Naive thymus-derived CD8-positive, alpha-beta T cell (primary cell): Measurements from ENCODE around the gene BIK. TPM values are rescaled to one million over a fixed set of nuclear protein-coding genes. Genes with fewer than 3 reads are reported as not detected.

ENCODE experiments used
- polyA plus RNA-seq, 3 donors: library from polyadenylated mRNA; unstranded; fragments of 300-500 nt; fragmentation: Illumina TruSeq; gene quantifications; one replicate each; pipeline ENCODE4 v1.2.3, GENCODE V29; 2021
- total RNA-seq, 8 experiments: library from RNA in 2 of 8; stranded (reverse) in 2 of 8; gene quantifications; one replicate each; pipeline ENCODE4 v1.2.3 and lab custom pipeline; 2021 to 2026

Gene BIK
- total and polyA plus RNA-seq, 5 experiments from 2014 or later: 2.6 to 6.1 (median 2.8) TPM

Other genes starting within 250 kb of the BIK start
- 10 to 100 TPM; 37.6 to 44.9 TPM for gene PACSIN2, start 95.6 kb upstream of the BIK start, total RNA-seq
- gene PACSIN2, start 95.6 kb upstream of the BIK start, polyA plus RNA-seq: 10 to 100 TPM; 21.9 to 27.8 (median 23.8) TPM
- gene TTLL1, start 21.4 kb upstream of the BIK start, total RNA-seq: 1 to 10 TPM; 6.6 to 7.3 TPM
- gene TTLL1, start 21.4 kb upstream of the BIK start, polyA plus RNA-seq: 10 to 100 TPM; 12.7 to 14.5 (median 12.8) TPM
- gene MCAT, start 32.6 kb downstream of the BIK start, total RNA-seq: 10 to 100 TPM in 1 of 2 experiments, 1 to 10 TPM in 1; 9.2 to 10.1 TPM
- gene MCAT, start 32.6 kb downstream of the BIK start, polyA plus RNA-seq: 10 to 100 TPM; 10.8 to 11.3 (median 10.8) TPM
- gene TSPO, start 40.8 kb downstream of the BIK start, total RNA-seq: 10 to 100 TPM; 64.0 to 69.0 TPM
- 100 to 1,000 TPM; 284 to 305 (median 304) TPM for gene TSPO, start 40.8 kb downstream of the BIK start, polyA plus RNA-seq
- 10 to 100 TPM; 26.0 to 26.9 TPM for gene TTLL12, start 76.4 kb downstream of the BIK start, total RNA-seq
- 10 to 100 TPM; 16.2 to 31.4 (median 25.3) TPM for gene TTLL12, start 76.4 kb downstream of the BIK start, polyA plus RNA-seq
- not detected for gene SCUBE1, start 232.6 kb downstream of the BIK start, total RNA-seq
- gene SCUBE1, start 232.6 kb downstream of the BIK start, polyA plus RNA-seq: not detected